Measurements from ENCODE around the gene ITGA1.
"Not testable (repeated sequence)": the region's sequence is repeated elsewhere in the genome, so short reads cannot be mapped to it uniquely, and the experiment has no call there.

DNA sequence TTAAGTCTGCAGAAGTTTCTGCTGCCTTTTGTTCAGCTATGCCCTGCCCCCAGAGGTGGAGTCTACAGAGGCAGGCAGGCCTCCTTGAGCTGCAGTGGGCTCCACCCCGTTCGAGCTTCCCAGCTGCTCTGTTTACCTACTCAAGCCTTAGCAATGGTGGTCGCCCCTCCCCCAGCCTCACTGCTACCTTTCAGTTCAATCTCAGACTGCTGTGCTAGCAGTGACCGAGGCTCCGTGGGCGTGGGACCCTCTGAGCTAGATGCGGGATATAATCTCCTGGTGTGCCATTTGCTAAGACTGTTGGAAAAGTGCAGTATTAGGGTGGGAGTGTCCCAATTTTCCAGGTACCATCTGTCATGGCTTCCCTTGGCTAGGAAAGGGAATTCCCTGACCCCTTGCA lies 188.4 kb downstream of the ITGA1 start:
- TF ChIP-seq, protein P1, sequence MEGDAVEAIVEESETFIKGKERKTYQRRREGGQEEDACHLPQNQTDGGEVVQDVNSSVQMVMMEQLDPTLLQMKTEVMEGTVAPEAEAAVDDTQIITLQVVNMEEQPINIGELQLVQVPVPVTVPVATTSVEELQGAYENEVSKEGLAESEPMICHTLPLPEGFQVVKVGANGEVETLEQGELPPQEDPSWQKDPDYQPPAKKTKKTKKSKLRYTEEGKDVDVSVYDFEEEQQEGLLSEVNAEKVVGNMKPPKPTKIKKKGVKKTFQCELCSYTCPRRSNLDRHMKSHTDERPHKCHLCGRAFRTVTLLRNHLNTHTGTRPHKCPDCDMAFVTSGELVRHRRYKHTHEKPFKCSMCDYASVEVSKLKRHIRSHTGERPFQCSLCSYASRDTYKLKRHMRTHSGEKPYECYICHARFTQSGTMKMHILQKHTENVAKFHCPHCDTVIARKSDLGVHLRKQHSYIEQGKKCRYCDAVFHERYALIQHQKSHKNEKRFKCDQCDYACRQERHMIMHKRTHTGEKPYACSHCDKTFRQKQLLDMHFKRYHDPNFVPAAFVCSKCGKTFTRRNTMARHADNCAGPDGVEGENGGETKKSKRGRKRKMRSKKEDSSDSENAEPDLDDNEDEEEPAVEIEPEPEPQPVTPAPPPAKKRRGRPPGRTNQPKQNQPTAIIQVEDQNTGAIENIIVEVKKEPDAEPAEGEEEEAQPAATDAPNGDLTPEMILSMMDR (IDR thresholded peaks at IDR 0.05): not testable (repeated sequence)
- TF ChIP-seq EP300, POLR2A (IDR thresholded peaks at IDR 0.05): not testable (repeated sequence)
